Uterus (tissue), 2 donors: ENCODE data around the gene SUMO1.

Experiments used
- POLR2A ChIP-seq, 2 donors: fragments of 450-650 bp; IDR thresholded peaks; one replicate each; pipeline ENCODE4 v1.6.1; 2016; ENCODE audit warnings: antibody characterized with exemption in 2 of 2, mild to moderate bottlenecking in 1 of 2, moderate library complexity in 1 of 2
- TF ChIP-seq, protein P1 (sequence below), 4 experiments: fragments of 200-600 bp in 2 of 4; fragments of 450-650 bp in 2 of 4; sonication (generic) in 2 of 4; IDR thresholded peaks; one replicate each; pipeline ENCODE4 v1.5.1; 2016 to 2019; ENCODE audit warnings: antibody characterized with exemption in 4 of 4, mild to moderate bottlenecking in 2 of 4, moderate library complexity in 1 of 4

DNA sequence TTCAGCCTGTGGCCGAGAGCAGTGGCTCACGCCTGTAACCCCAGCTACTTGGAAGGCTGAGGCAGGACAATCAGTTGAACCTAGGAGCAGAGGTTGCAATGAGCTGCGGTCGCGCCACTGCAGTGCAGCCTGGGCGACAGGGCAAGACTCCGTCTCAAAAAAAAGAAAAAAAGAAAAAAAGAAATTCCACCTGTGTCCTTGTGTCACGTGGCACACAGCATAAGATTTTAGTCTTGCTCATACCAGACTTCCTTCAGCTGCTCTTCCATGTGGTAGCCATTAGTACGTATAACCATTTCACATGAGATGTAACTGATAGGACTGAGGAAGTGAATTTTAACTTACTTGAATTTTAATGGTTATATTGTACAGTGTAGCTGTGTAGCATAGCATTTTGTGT is 31.2 kb upstream of the SUMO1 start:
- TF ChIP-seq, protein P1, sequence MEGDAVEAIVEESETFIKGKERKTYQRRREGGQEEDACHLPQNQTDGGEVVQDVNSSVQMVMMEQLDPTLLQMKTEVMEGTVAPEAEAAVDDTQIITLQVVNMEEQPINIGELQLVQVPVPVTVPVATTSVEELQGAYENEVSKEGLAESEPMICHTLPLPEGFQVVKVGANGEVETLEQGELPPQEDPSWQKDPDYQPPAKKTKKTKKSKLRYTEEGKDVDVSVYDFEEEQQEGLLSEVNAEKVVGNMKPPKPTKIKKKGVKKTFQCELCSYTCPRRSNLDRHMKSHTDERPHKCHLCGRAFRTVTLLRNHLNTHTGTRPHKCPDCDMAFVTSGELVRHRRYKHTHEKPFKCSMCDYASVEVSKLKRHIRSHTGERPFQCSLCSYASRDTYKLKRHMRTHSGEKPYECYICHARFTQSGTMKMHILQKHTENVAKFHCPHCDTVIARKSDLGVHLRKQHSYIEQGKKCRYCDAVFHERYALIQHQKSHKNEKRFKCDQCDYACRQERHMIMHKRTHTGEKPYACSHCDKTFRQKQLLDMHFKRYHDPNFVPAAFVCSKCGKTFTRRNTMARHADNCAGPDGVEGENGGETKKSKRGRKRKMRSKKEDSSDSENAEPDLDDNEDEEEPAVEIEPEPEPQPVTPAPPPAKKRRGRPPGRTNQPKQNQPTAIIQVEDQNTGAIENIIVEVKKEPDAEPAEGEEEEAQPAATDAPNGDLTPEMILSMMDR (IDR thresholded peaks at IDR 0.05), result no peak
- TF ChIP-seq POLR2A (IDR thresholded peaks at IDR 0.05), result no peak
